Measurements from ENCODE around the gene MS4A4A. TPM values are rescaled to one million over a fixed set of nuclear protein-coding genes. Genes with fewer than 3 reads are reported as not detected.

Gene MS4A4A
- total and polyA plus RNA-seq, 9 of the 15 experiments (the other 6 are each of a cell fraction or from before 2014, with no cell fraction given), result 0.77 to 41.4 (median 10.1) TPM

- no peak for TF ChIP-seq MEF2A (IDR thresholded peaks at IDR 0.05; ENCODE audit: control insufficient read depth, low read depth, low read length)
- no peak for TF ChIP-seq DPF2 (IDR thresholded peaks at IDR 0.05)
- TF ChIP-seq ZNF644 (tag; IDR thresholded peaks at IDR 0.05; ENCODE audit: low read depth), result no peak
- TF ChIP-seq FUS (optimal IDR thresholded peaks at IDR 0.05; ENCODE audit: low read depth, low read length), result no peak
- no peak for TF ChIP-seq E2F1 (CRISPR knock-in tag; IDR thresholded peaks at IDR 0.05)
- no peak for TF ChIP-seq ZNF146 (CRISPR knock-in tag; IDR thresholded peaks at IDR 0.05; ENCODE audit: unreplicated experiment)
- TF ChIP-seq ZNF830 (CRISPR knock-in tag; IDR thresholded peaks at IDR 0.05), result no peak
Measured at GRCh38 chr11:60240662-60241061, 39.8 kb upstream of the MS4A4A start (continued).

GRCh38 chr11:60241786-60242185 is 38.7 kb upstream of the MS4A4A start:
- intact Hi-C loops (cut with micrococcal nuclease), result no loop called here
- H3K36me3 ChIP-seq (ENCODE audit: control insufficient read depth, insufficient read depth, low read length), result no peaks in the 10 kb centered on the region
- no peak for ATAC-seq
- no peak overlapping the region for H3K4me3 ChIP-seq
- DNase-seq (ENCODE audit: extremely low read depth in 1 of 4, low spot score in 3 of 4), result no peak
- no peaks in the 10 kb centered on the region for H3K9me1 ChIP-seq (ENCODE audit: control insufficient read depth, insufficient read depth, low read length)
- ChIA-PET POLR2A (no interaction called here), CTCF (ENCODE audit: low intra/inter-chr PET ratio) (no interaction called here)
- H3K27me3 ChIP-seq (ENCODE audit: control insufficient read depth in 2 of 2, insufficient read depth in 2 of 2, low read length in 2 of 2), result no peaks in the 10 kb centered on the region
- in situ Hi-C loops (cut with MboI), result no loop called here
- no peak overlapping the region for H3K4me2 ChIP-seq (ENCODE audit: insufficient read depth, low read length)
- no peak for TF ChIP-seq THAP7 (CRISPR knock-in tag; IDR thresholded peaks at IDR 0.05)
- TF ChIP-seq SRSF3 (IDR thresholded peaks at IDR 0.05; ENCODE audit: insufficient read depth, low read length), result no peak
- no peak for TF ChIP-seq KLF6 (CRISPR knock-in tag; IDR thresholded peaks at IDR 0.05; ENCODE audit: borderline replicate concordance)
- TF ChIP-seq CTCFL (IDR thresholded peaks at IDR 0.05; ENCODE audit: borderline replicate concordance, insufficient read depth, low read depth, low read length, poor library complexity, severe bottlenecking), result no peak
- no peak for TF ChIP-seq TOE1 (IDR thresholded peaks at IDR 0.05; ENCODE audit: borderline replicate concordance)
- TF ChIP-seq TOE1 (CRISPR knock-in tag; IDR thresholded peaks at IDR 0.05; ENCODE audit: borderline replicate concordance, low read depth), result no peak
- TF ChIP-seq CREBBP (IDR thresholded peaks at IDR 0.05; ENCODE audit: low read depth, low read length), result no peak
- no peak for TF ChIP-seq NKRF (IDR thresholded peaks at IDR 0.05; ENCODE audit: borderline replicate concordance)
- TF ChIP-seq MAFG (tag; conservative IDR thresholded peaks at IDR 0.05), result no peak
- no peak for TF ChIP-seq ZC3H8 (IDR thresholded peaks at IDR 0.05)
- H3K4me1 ChIP-seq (replicated peaks in 1 of 2; ENCODE audit: control insufficient read depth in 2 of 2, insufficient read depth in 2 of 2, low read length in 2 of 2), result peaks cover 3 to 8% of the 10 kb centered on the region in 2 experiments; a peak in 3 of 5 replicates
- no peaks in the 10 kb centered on the region for H3K9me3 ChIP-seq (replicated peaks; ENCODE audit: control insufficient read depth, insufficient read depth, low read depth, low read length)
- H3K9ac ChIP-seq (ENCODE audit: insufficient read depth in 1 of 2, low read depth in 2 of 2, low read length in 2 of 2), result no peak overlapping the region
- H3K79me2 ChIP-seq (ENCODE audit: control insufficient read depth, insufficient read depth, low read length), result no peaks in the 10 kb centered on the region
- FAIRE-seq, result no peak
- 60% methylated on average over 3 of the region's 3 CpGs for WGBS (ENCODE audit: insufficient coverage, low coverage, missing lambda C conversion rate)
- no peak overlapping the region for H2AFZ ChIP-seq (ENCODE audit: low read depth, low read length)
- H3K27ac ChIP-seq (ENCODE audit: extremely low read depth, low read depth, low read length), result no peak overlapping the region
- H4K20me1 ChIP-seq (replicated peaks; ENCODE audit: control insufficient read depth, insufficient read depth, low read length), result no peaks in the 10 kb centered on the region
- BruUV-seq (replicated peaks), result no TSS peak
